Osteocyte (in vitro differentiated cells): Measurements from ENCODE around the gene PROKR1. TPM values are rescaled to one million over a fixed set of nuclear protein-coding genes. Genes with fewer than 3 reads are reported as not detected.

Experiments
- DNase-seq: peaks from one replicate; pipeline ENCODE4 v3.0.0; 2021; ENCODE audit warnings: mixed read lengths; ENCODE audit not compliant: unreplicated experiment; ENCODE audit errors: extremely low spot score
- H3K27ac Mint-ChIP-seq: one replicate; pipeline ENCODE4 v1.8.0; 2021; ENCODE audit warnings: mild to moderate bottlenecking, mixed read lengths; ENCODE audit not compliant: unreplicated experiment
- H3K27me3 Mint-ChIP-seq: one replicate; pipeline ENCODE4 v1.8.0; 2021; ENCODE audit warnings: mixed read lengths; ENCODE audit not compliant: unreplicated experiment
- H3K36me3 Mint-ChIP-seq: one replicate; pipeline ENCODE4 v1.8.0; 2021; ENCODE audit warnings: mixed read lengths; ENCODE audit not compliant: unreplicated experiment
- H3K4me1 Mint-ChIP-seq: one replicate; pipeline ENCODE4 v1.8.0; 2021; ENCODE audit warnings: mixed read lengths; ENCODE audit not compliant: unreplicated experiment
- H3K4me3 Mint-ChIP-seq: one replicate; pipeline ENCODE4 v1.8.0; 2021; ENCODE audit warnings: mild to moderate bottlenecking, moderate library complexity, mixed read lengths; ENCODE audit not compliant: unreplicated experiment
- H3K9me3 Mint-ChIP-seq: one replicate; pipeline ENCODE4 v1.8.0; 2021; ENCODE audit warnings: mixed read lengths; ENCODE audit not compliant: unreplicated experiment
- CTCF ChIP-seq: fragments of 200-600 bp; sonication (generic); IDR thresholded peaks from 2 replicates; pipeline ENCODE4 v1.5.0; 2021; ENCODE audit warnings: antibody characterized with exemption, mild to moderate bottlenecking, moderate library complexity
- total RNA-seq: library from RNA; stranded (reverse); gene quantifications from 2 replicates; pipeline ENCODE4 v1.2.1, GENCODE V29; 2021

PROKR1 gene
- total RNA-seq, 1 donor from 2014 or later = not detected

- DNase-seq = no peak
- Mint-ChIP-seq H3K9me3 (no peaks in the 10 kb centered on the region), H3K4me3 (no peak overlapping the region), H3K27me3 (peaks cover 51% of the 10 kb centered on the region), H3K27ac (no peak overlapping the region), H3K4me1 (no peaks in the 10 kb centered on the region), H3K36me3 (no peaks in the 10 kb centered on the region)
- no peak for TF ChIP-seq CTCF
Measured at GRCh38 chr2:68663371-68664156, 20.2 kb downstream of the PROKR1 start.

- Mint-ChIP-seq H3K9me3 (no peaks in the 10 kb centered on the region), H3K27ac (no peak overlapping the region), H3K36me3 (no peaks in the 10 kb centered on the region), H3K4me1 (no peaks in the 10 kb centered on the region), H3K4me3 (no peak overlapping the region), H3K27me3 (peaks cover 40% of the 10 kb centered on the region)
- DNase-seq = no peak
- TF ChIP-seq CTCF = no peak
Measured at GRCh38 chr2:68667371-68667770, 24.0 kb downstream of the PROKR1 start.

- TF ChIP-seq CTCF = no peak
- Mint-ChIP-seq H3K9me3 (peaks cover 2% of the 10 kb centered on the region), H3K27ac (no peak overlapping the region), H3K4me1 (no peaks in the 10 kb centered on the region), H3K36me3 (no peaks in the 10 kb centered on the region), H3K27me3 (peaks cover 36% of the 10 kb centered on the region), H3K4me3 (no peak overlapping the region)
- no peak for DNase-seq
Measured at GRCh38 chr2:68669651-68670050, 26.3 kb downstream of the PROKR1 start.

- Mint-ChIP-seq H3K27me3 (peaks cover 25% of the 10 kb centered on the region), H3K36me3 (no peaks in the 10 kb centered on the region)
Measured at GRCh38 chr2:68671961-68672360, 28.6 kb downstream of the PROKR1 start.

More at GRCh38 chr2:68671961-68672360, 28.6 kb downstream of the PROKR1 start:
- H3K4me1 Mint-ChIP-seq = no peaks in the 10 kb centered on the region
- DNase-seq = no peak
- no peak for TF ChIP-seq CTCF
- H3K4me3 Mint-ChIP-seq = no peak overlapping the region
- H3K9me3 Mint-ChIP-seq = peaks cover 13% of the 10 kb centered on the region
- no peak overlapping the region for H3K27ac Mint-ChIP-seq
